Type B pancreatic cell (in vitro differentiated cells): ENCODE measurements around the gene POFUT2. TPM values are rescaled to one million over a fixed set of nuclear protein-coding genes. Genes with fewer than 3 reads are reported as not detected.

Experiments used
- DNase-seq: peaks from one replicate; pipeline ENCODE4 v3.0.0; 2021; ENCODE audit warnings: mixed read lengths; ENCODE audit not compliant: unreplicated experiment; ENCODE audit errors: extremely low spot score
- H3K27ac Mint-ChIP-seq: 2 replicates; pipeline ENCODE4 v1.8.0; 2021; ENCODE audit warnings: mild to moderate bottlenecking, mixed read lengths
- H3K27me3 Mint-ChIP-seq: 2 replicates; pipeline ENCODE4 v1.8.0; 2021; ENCODE audit warnings: mixed read lengths
- H3K36me3 Mint-ChIP-seq: 2 replicates; pipeline ENCODE4 v1.8.0; 2021; ENCODE audit warnings: mixed read lengths
- H3K4me1 Mint-ChIP-seq: one replicate; pipeline ENCODE4 v1.8.0; 2021; ENCODE audit warnings: mixed read lengths; ENCODE audit not compliant: unreplicated experiment
- H3K4me3 Mint-ChIP-seq: 2 replicates; pipeline ENCODE4 v1.8.0; 2021; ENCODE audit warnings: mild to moderate bottlenecking, mixed read lengths
- H3K9me3 Mint-ChIP-seq: 2 replicates; pipeline ENCODE4 v1.8.0; 2021; ENCODE audit warnings: mixed read lengths
- total RNA-seq: library from RNA; stranded (reverse); gene quantifications from 2 replicates; pipeline ENCODE4 v1.2.1, GENCODE V29; 2021; ENCODE audit warnings: low replicate concordance
- TF ChIP-seq, protein P1 (sequence below): fragments of 200-600 bp; sonication (generic); conservative IDR thresholded peaks from 2 replicates; pipeline ENCODE4 v1.5.0; 2021; ENCODE audit warnings: antibody characterized with exemption, mild to moderate bottlenecking

Gene POFUT2
- total RNA-seq, 1 donor from 2014 or later: 52.8 TPM

DNA sequence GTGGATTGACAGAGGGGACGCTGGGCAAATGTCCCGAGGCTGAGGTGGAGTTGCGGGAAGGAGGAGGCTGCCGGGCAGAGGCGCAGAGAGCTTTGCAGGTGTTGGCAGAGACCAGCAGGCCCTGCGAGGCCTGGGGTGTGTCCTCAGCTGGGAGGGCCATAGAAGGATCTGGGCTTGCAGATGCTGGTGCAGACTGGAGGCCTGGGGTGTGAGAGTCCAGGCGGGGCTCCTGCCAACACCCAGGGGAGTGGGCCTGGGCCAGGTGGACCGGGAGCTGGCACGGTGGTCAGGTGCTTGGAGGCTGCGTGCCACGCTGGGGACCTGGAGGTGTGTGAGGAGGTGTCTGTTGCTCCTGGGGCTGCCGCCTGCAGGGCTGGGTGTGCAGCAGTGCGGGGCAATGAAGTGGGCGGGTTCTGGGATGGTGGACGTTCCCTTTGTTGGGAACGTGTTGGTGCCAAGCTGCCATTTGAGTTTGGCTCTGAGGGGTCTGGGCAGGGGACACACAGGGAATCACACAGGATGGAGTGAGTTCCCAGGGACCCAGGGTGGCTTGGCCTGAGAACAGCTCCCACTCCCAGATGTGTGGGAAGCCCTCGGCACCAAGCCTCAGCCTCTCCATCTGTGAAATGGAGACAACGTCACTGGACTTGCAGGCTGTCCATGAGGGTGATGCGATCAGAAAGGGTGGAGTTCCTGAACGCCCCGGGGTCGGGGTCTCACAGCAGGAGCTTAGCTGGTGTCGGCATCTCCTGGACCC lies 39.9 kb upstream of the POFUT2 start:
- Mint-ChIP-seq H3K9me3 (no peaks in the 10 kb centered on the region), H3K27me3 (peaks cover 3% of the 10 kb centered on the region), H3K4me3 (peak overlapping the region; percentile 52), H3K27ac (peak overlapping the region; percentile 55), H3K36me3 (no peaks in the 10 kb centered on the region), H3K4me1 (peaks cover 25% of the 10 kb centered on the region)
- TF ChIP-seq, protein P1, sequence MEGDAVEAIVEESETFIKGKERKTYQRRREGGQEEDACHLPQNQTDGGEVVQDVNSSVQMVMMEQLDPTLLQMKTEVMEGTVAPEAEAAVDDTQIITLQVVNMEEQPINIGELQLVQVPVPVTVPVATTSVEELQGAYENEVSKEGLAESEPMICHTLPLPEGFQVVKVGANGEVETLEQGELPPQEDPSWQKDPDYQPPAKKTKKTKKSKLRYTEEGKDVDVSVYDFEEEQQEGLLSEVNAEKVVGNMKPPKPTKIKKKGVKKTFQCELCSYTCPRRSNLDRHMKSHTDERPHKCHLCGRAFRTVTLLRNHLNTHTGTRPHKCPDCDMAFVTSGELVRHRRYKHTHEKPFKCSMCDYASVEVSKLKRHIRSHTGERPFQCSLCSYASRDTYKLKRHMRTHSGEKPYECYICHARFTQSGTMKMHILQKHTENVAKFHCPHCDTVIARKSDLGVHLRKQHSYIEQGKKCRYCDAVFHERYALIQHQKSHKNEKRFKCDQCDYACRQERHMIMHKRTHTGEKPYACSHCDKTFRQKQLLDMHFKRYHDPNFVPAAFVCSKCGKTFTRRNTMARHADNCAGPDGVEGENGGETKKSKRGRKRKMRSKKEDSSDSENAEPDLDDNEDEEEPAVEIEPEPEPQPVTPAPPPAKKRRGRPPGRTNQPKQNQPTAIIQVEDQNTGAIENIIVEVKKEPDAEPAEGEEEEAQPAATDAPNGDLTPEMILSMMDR: no peak
- DNase-seq: no peak

GRCh38 chr21:45326891-45327440 lies 39.3 kb upstream of the POFUT2 start:
- Mint-ChIP-seq H3K36me3 (no peaks in the 10 kb centered on the region), H3K9me3 (no peaks in the 10 kb centered on the region), H3K4me1 (peaks cover 23% of the 10 kb centered on the region), H3K4me3 (peak overlapping the region; percentile 52), H3K27ac (peak overlapping the region; percentile 55), H3K27me3 (peaks cover 3% of the 10 kb centered on the region)
- TF ChIP-seq, protein P1: no peak
- no peak for DNase-seq

- no peak overlapping the region for H3K4me3 Mint-ChIP-seq
- H3K27ac Mint-ChIP-seq: peak overlapping the region; percentile 55
- peaks cover 3% of the 10 kb centered on the region for H3K27me3 Mint-ChIP-seq
- H3K36me3 Mint-ChIP-seq: no peaks in the 10 kb centered on the region
- peaks cover 23% of the 10 kb centered on the region for H3K4me1 Mint-ChIP-seq
- no peaks in the 10 kb centered on the region for H3K9me3 Mint-ChIP-seq
- TF ChIP-seq, protein P1: no peak
- DNase-seq: no peak
These were observed 38.6 kb upstream of the POFUT2 start for GRCh38 chr21:45326169-45326851.

GRCh38 chr21:45325206-45326168 lies 37.8 kb upstream of the POFUT2 start:
- DNase-seq: no peak
- H3K4me3 Mint-ChIP-seq: no peak overlapping the region
- peaks cover 3% of the 10 kb centered on the region for H3K27me3 Mint-ChIP-seq
- H3K9me3 Mint-ChIP-seq: no peaks in the 10 kb centered on the region
- H3K4me1 Mint-ChIP-seq: peaks cover 23% of the 10 kb centered on the region
- no peak overlapping the region for H3K27ac Mint-ChIP-seq
- no peaks in the 10 kb centered on the region for H3K36me3 Mint-ChIP-seq
- TF ChIP-seq, protein P1: no peak
